OCI-LY7 (cell line): Measurements from ENCODE around the gene THAP4. TPM values are rescaled to one million over a fixed set of nuclear protein-coding genes. Genes with fewer than 3 reads are reported as not detected.

Experiments
- BruUV-seq: library from RNA; stranded (reverse); fragments of 400-500 nt; replicated peaks from 2 replicates; lab custom pipeline; 2021; lab: Mats Ljungman, UMichigan
- CTCF ChIA-PET: fragments of 300-600 bp; sonication (Branson Sonifier 250); formaldehyde crosslinking; loops from one replicate; lab custom pipeline; 2022; ENCODE audit warnings: antibody characterized with exemption; ENCODE audit not compliant: unreplicated experiment; lab: Charles Lee
- POLR2A ChIA-PET: fragments of 300-600 bp; sonication (Branson Sonifier 250); formaldehyde crosslinking; loops from one replicate; lab custom pipeline; 2022; ENCODE audit warnings: antibody characterized with exemption; lab: Charles Lee
- DNase-seq: peaks from one replicate; pipeline ENCODE4 v3.0.0-alpha.2; 2015; ENCODE audit warnings: low spot score
- H2AFZ ChIP-seq: fragments of 200-600 bp; sonication (generic), shearing (Covaris generic); 2 replicates; pipeline ENCODE4 v1.6.1; 2014; ENCODE audit warnings: mild to moderate bottlenecking, antibody characterized with exemption, low read length, moderate library complexity
- H3K27ac ChIP-seq: fragments of 200-600 bp; sonication (generic); 2 replicates; pipeline ENCODE4 v1.5.1; 2014; ENCODE audit warnings: mixed run types, low read depth, mild to moderate bottlenecking, moderate library complexity, low read length, inconsistent platforms; ENCODE audit not compliant: poor library complexity, severe bottlenecking
- H3K36me3 ChIP-seq: fragments of 200-600 bp; sonication (generic); 2 replicates; pipeline ENCODE4 v1.6.1; 2014; ENCODE audit warnings: mild to moderate bottlenecking, antibody characterized with exemption, low read length, moderate library complexity, mixed read lengths; ENCODE audit not compliant: insufficient read depth
- H3K4me1 ChIP-seq: fragments of 200-600 bp; sonication (generic); 2 replicates; pipeline ENCODE4 v1.5.1; 2014; ENCODE audit warnings: mild to moderate bottlenecking, low read length; ENCODE audit not compliant: insufficient read depth, poor library complexity, severe bottlenecking
- H3K4me2 ChIP-seq: fragments of 200-600 bp; sonication (generic); 2 replicates; pipeline ENCODE4 v1.6.1; 2014; ENCODE audit warnings: mild to moderate bottlenecking, low read length
- H3K4me3 ChIP-seq: fragments of 200-600 bp; sonication (generic); 2 replicates; pipeline ENCODE4 v1.5.1; 2014; ENCODE audit warnings: mild to moderate bottlenecking, low read depth, low read length; ENCODE audit not compliant: poor library complexity, severe bottlenecking
- H3K79me2 ChIP-seq: fragments of 200-600 bp; sonication (generic); 2 replicates; pipeline ENCODE4 v1.6.1; 2016; ENCODE audit warnings: low read depth, mild to moderate bottlenecking, low read length, moderate library complexity, mixed read lengths; ENCODE audit not compliant: insufficient read depth
- H3K9me2 ChIP-seq: fragments of 200-600 bp; sonication (generic); 2 replicates; pipeline ENCODE4 v1.6.1; 2016; ENCODE audit warnings: mild to moderate bottlenecking, low read length, mixed read lengths; ENCODE audit not compliant: insufficient read depth
- H3K9me3 ChIP-seq: fragments of 200-600 bp; sonication (generic); 2 replicates; pipeline ENCODE4 v1.6.1; 2014; ENCODE audit warnings: mild to moderate bottlenecking, mixed run types, low read length, mixed read lengths
- H4K20me1 ChIP-seq: fragments of 200-600 bp; sonication (generic); 2 replicates; pipeline ENCODE4 v1.6.1; 2014; ENCODE audit warnings: mild to moderate bottlenecking, antibody characterized with exemption, low read length, moderate library complexity, mixed read lengths; ENCODE audit not compliant: insufficient read depth
- CTCF ChIP-seq: fragments of 200-600 bp; sonication (generic); conservative IDR thresholded peaks from 2 replicates; pipeline ENCODE4 v1.5.1; 2014; ENCODE audit warnings: mild to moderate bottlenecking, antibody characterized with exemption, low read length, moderate library complexity, mixed read lengths
- EZH2phosphoT487 ChIP-seq: fragments of 200-600 bp; sonication (generic); IDR thresholded peaks from 2 replicates; pipeline ENCODE4 v1.6.1; 2018; ENCODE audit warnings: low read depth, borderline replicate concordance, mild to moderate bottlenecking, mixed run types, antibody characterized with exemption, low read length, moderate library complexity, mixed read lengths
- intact Hi-C: fragments of 100-400 bp; cut with micrococcal nuclease; formaldehyde crosslinking; loops from one replicate; pipeline ENCODE4 v1.10.0; 2022; ENCODE audit not compliant: unreplicated experiment
- total RNA-seq, 2 experiments: library from RNA; depleted of rRNA in 1 of 2; stranded (reverse); fragments of >200 nt in 1 of 2; shearing (Covaris generic) in 1 of 2; gene quantifications; 2 replicates each; pipeline ENCODE4 v1.2.3, GENCODE V29; 2014 to 2022

THAP4 gene
- total RNA-seq, 2 experiments from 2014 or later: 61.6 to 65.6 TPM

- no peak overlapping the region for H3K4me3 ChIP-seq
- no peak overlapping the region for H2AFZ ChIP-seq
- BruUV-seq: no TSS peak
- no peak overlapping the region for H3K4me2 ChIP-seq
- TF ChIP-seq CTCF (no peak), EZH2phosphoT487 (no peak)
- H3K79me2 ChIP-seq: no peaks in the 10 kb centered on the region
- H3K9me3 ChIP-seq: no peaks in the 10 kb centered on the region
- CTCF ChIA-PET: no interaction called here
- POLR2A ChIA-PET: no interaction called here
- H4K20me1 ChIP-seq: no peaks in the 10 kb centered on the region
- H3K27ac ChIP-seq: no peak overlapping the region
- no peak for DNase-seq
- H3K36me3 ChIP-seq: no peaks in the 10 kb centered on the region
- intact Hi-C loops: no loop called here
- no peaks in the 10 kb centered on the region for H3K9me2 ChIP-seq
- H3K4me1 ChIP-seq: peaks cover 7% of the 10 kb centered on the region
Observed at GRCh38 chr2:241560162-241560882, 76.6 kb downstream of the THAP4 start.

GRCh38 chr2:241559323-241560161, 77.4 kb downstream of the THAP4 start:
- no peaks in the 10 kb centered on the region for H3K9me2 ChIP-seq
- H2AFZ ChIP-seq: no peak overlapping the region
- ChIA-PET POLR2A (no interaction called here), CTCF (no interaction called here)
- no peaks in the 10 kb centered on the region for H3K9me3 ChIP-seq
- no peaks in the 10 kb centered on the region for H3K79me2 ChIP-seq
- no peak for TF ChIP-seq EZH2phosphoT487
- TF ChIP-seq CTCF: no peak
- peaks cover 7% of the 10 kb centered on the region for H3K4me1 ChIP-seq
- no peak for DNase-seq
- no peak overlapping the region for H3K4me3 ChIP-seq
- no TSS peak for BruUV-seq
- H3K27ac ChIP-seq: no peak overlapping the region
- no peaks in the 10 kb centered on the region for H3K36me3 ChIP-seq
- H3K4me2 ChIP-seq: no peak overlapping the region
- intact Hi-C loops: no loop called here
- H4K20me1 ChIP-seq: no peaks in the 10 kb centered on the region
